NCI-H2029 (cell line): ENCODE measurements around the gene PRTFDC1.

Experiments used
- DNase-seq: peaks from one replicate; lab custom pipeline; 2025; lab: John Stamatoyannopoulos, UW

PRTFDC1 gene

DNA sequence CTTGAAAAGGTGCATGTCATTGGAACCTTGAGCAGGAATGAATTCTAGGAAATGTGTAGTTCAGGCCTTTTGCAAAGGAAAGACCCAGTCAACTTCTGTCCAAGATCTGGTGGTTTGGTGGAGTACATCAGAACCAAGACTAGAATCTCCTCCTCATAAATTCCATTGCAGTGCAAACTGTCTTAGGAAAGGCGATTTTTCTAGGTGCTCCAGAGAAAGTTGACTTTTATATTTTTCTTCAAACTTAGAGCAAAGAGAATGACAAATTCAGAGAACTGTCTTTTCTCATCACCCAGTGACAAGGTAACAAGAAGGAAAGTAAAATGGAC, 50.0 kb downstream of the PRTFDC1 start:
- no peak for DNase-seq

DNA sequence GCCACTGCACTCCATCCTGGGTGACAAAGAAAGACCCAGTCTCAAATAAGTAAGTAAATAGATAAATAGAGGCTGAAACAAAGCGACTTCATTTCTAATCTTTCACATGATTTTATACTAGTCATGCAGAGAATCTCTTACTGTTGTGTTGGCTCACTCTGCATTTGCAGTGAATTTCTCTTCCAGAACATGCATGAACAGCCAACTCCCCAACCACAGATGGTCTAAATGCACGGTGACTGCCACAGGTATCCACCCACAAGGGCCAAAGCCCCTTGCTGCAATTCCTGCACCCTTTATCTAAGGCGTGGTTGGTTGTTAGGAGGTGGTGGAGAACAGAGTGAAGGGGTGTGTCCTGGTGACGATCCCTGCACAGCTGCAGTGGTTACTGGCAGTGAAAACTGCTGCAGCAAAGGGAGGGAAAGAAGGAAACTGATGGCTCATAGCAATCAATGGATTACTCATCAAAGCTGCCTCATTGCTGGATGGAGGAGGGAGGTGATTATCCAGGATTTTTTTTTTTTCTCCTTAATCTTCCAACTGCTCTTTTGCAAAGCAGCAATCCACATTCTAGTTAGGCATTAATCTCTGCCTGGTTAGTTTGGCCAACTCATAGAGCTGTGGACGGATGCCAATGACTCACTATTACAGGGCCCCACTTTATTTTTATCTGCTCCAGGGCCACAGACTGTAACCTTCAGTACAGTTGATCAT, 50.6 kb downstream of the PRTFDC1 start:
- no peak for DNase-seq

DNA sequence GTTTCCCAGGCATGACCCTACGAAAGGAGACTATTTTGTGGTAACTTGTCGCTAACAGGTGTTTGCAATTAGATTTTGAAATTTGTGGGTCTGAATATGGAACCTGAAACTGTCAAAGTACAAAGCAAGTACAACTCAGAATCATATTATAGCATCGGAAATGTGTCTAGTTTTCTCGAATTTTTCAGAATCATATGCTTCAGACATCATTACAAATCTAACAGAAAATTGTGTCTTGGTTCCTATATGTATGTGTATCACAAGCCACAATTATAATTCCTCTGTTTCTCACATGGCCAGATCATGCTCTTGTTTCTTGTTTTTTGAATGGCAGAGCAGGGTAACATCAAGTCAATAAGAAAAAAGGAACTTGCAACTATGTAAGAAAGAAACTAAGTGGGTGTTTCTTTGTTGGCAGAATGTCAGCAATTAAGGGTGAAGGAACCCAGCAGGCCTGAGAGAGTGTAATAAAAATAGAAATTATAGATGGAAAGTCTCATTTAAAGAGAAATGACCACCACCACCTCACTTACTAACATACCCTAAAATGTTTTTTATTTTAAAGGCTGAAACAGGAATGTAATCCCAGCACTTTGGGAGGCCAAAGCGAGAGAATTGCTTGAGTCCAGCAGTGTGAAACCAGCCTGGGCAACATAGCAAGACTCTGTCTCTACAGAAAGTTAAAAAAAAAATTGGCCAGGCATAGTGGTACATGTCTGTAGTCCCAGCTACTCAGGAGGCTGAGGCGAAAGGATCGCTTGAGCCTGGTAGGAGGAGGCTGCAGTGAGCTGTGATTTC, 51.3 kb downstream of the PRTFDC1 start:
- DNase-seq = no peak

DNA sequence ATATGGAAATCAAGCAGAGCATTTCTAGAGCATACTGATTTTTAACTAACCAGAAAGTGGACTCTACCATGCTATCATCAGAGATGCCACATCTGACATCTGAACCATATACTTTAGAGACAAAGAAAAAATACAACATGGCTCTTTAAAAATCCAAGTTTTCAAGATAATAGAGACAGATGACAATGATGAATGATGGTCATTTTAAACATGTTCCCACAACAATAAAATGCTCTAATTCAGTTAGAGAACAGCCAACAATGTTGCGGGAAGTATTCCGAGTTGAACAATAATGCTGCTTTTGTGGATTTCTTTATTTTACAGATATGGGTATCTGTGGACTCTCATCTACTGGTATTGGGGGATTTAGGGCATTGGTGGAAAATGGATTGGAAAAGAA, 52.8 kb downstream of the PRTFDC1 start:
- no peak for DNase-seq

DNA sequence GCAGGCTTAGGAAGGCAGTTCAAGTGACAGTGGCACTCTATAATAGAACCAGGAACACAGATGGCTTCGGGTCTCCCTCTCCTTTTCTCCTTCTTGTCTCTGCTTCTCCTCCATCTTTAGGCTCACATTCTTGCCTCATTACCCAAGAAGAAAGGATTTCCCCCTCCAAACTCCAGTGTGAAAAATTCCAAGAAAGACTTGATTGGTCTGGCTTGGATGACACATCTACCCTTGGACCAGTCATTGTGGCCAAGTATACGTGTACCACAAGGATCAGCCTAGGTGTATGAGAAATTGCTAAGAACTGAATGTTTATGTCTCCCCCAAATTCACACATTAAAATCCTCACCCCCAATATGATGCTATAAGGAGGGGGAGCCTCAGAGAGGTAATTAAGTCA, 53.9 kb downstream of the PRTFDC1 start:
- no peak for DNase-seq

DNA sequence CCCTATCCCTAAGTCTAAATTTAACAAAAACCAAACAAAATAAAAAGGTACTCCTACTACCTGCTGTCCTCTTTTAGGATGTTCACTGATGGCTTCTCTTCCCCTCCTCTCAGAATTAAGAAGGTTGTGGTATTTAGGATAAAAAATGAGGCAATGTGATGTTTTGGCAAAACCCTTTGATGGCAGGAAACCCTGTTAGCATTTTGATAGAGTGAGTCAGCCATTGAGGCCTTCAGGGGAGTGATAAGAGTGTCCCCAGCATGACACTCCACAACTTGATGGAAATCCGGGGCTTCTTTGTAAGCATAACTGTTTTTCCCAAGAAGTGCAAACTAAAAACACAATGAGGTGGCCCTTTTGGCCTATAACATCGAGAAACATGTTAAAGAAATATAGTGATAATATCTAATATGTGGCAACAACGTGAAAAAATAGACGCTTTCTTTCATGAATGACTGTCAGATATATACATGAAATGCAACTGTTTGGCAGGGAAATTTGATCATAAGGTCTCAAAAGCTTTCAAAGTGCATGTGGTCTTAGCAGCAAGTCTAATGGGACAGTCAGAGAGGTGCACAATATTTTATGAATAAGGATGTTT, 55.0 kb downstream of the PRTFDC1 start:
- no peak for DNase-seq

DNA sequence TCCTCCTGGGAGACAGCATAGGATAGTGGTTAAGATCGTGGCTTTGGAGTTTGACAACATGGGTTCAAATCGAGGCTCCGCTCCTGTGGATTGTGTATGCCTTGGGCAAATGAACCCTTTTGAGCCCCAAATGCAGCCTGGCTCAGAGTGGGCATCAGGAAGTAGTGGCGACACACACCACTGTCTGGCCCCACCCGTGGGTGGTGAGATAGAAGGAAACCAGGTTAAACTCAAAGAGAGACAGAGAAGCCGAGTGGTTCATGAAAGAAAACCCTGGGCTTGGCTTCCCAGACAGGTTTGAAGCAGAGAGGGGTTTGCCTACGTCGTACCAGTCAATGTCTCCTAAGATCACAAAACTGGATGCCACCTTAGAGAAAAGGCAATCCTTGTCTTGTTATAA, 57.7 kb downstream of the PRTFDC1 start:
- no peak for DNase-seq

DNA sequence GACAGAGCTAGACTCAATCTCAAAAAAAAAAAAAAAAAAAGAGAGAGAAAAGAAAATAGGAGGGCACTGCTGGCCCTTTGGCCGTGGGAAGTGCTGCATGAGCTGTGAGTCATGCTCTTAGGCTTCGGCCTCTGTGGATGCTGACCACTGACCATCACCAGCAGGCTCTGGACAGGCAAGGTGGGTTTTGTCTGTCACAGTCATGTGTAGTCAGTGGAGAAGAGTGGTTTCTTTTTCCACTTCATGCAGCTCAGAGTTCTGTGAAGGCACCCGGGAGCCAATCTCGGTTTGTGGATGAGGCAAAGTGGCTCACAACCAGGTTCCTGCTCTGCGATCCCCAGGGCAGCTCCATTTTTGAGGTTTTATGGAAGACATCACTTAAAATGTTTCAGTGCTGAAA, 58.1 kb downstream of the PRTFDC1 start:
- DNase-seq = no peak

DNA sequence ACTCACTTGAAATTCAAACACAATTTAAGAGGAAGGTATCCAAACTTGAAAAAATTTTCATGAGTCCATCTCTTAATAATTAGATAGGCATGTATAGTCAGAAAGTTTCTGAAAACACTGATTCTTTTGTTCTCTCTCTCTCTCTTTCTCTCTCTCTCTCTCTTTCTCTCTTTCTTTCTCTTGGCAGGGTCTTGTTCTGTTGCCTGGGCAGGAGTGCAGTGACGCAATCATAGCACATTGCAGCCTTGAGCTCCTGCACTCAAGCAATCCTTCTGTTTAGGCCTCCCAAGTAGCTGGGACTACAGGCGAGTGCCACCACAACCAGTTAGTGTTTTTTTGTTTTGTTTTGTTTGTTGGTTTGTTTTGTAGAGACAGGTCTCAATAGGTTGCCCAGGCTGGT, 59.3 kb downstream of the PRTFDC1 start:
- DNase-seq = no peak

DNA sequence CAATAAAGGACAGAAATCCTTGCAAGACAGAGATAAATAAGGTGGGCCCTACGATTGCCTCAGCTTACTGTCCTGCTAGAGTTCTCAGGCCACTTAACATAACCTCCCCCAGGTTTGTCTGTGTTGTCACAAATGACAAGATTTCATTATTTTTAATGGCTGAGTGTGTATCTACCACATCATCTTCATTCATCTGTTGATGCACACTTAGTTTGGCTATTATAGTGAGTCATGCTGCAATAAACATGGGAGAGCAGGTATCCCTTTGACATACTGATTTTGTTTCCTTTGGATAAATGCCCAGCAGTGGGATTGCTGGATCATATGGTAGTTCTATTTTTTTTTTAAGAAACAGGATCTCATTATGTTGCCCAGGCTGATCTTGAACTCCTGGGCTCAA, 60.6 kb downstream of the PRTFDC1 start:
- DNase-seq = peak; percentile 39

DNA sequence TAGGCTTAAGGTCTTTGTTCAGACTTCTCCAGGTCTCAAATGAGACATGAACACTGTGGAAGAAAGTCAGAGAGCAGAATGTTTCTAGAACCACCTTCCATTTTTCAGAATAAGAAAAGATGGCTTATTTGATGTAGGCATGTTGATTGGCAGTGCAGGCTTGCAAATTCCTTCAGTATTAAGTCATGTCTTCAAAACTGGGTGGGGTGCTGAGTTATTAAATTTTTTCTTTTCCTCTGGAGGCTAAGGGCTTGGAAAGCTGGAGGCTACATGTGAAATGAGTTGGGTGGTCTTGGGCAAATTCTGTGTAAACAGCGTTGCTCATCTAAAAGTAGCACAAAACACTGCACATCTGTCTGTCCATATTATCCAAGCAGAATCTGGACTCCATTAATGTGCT, 62.8 kb downstream of the PRTFDC1 start:
- no peak for DNase-seq

DNA sequence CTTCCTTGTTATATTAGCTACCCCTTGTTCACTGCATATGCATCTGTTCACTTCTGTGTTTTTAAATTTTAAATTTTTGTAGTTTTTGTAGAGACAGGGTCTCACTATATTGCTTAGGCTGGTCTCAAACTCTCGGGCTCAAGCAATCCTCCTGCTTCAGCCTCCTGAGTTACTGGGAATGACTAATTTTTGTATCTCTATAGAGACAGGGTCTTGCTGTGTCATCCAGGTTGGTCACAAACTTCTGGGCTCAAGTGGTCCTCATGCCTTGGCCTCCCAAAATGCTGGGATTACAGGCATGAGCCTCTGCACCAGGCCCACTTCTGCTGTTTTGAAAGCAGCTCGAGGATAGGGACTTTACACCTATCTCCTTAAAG, 64.6 kb downstream of the PRTFDC1 start:
- DNase-seq = no peak

DNA sequence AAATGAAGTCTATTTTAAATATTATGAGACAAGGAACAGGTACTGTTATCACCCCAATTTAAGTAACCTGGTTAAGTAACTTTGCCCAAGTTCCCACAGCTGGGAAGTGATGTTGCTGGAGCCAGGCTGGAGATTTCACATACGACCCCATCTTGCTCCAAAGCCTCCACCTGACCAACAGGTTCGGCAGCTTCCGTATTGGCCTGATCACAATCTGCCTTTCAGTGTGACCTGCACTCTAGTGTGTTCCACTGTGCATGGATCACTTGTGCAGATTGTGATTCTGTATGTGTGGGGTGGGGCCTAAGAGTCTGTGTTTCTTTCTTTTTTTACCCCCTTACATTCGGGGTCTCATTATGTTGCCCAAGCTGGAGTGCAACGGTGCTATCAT, 66.1 kb downstream of the PRTFDC1 start:
- no peak for DNase-seq

DNA sequence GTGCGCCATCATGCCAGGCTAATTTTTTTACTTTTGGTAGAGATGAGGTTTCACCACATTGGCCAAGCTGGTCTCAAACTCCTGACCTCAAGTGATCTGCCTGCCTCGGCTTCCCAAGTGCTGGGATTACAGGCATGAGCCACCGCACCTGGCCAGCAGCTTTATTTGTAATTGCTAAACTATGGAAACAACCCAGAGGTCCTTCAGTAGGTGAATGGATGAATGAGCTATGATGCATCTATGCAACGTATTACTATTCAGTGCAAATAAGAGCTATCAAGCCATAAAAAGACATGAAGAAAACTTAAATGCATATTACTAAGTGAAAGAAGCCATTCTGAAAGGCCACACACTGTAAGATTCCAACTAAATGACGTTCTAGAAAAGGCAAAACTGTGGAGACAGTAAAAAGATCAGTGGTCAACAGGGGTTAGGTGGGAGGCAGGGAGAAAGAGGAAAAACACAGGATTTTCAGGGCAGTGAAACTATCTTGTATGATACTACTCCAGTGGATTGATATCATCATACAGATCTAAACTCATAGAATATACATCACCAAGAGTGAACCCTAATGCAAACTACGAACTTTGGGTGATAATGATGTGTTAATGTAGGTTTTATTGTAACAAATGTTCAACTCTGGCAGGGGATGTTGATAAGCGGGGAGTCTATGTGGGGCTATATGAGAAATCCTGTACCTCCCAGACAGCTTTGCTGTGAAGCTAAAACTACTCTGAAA, 66.7 kb downstream of the PRTFDC1 start:
- no peak for DNase-seq

DNA sequence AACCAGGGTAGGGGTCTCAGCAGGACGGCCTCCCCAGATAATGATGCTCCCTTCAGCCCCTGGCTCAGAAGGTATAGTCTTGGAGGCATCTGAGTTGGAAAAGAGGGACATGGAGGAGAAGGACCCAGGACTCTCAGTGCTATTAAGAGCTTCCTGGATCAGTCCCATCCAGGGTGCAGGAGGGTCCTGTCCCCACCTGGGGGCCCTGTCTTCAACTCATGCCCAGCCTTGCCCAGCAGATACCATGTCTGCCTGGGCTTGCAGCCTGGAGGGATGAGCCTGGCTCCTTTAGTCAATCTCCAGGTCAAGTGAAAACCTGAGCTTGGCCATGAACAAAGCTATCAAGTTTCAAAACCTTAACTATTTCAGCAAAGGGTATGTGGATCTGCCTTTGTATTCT, 67.6 kb downstream of the PRTFDC1 start:
- DNase-seq = no peak

DNA sequence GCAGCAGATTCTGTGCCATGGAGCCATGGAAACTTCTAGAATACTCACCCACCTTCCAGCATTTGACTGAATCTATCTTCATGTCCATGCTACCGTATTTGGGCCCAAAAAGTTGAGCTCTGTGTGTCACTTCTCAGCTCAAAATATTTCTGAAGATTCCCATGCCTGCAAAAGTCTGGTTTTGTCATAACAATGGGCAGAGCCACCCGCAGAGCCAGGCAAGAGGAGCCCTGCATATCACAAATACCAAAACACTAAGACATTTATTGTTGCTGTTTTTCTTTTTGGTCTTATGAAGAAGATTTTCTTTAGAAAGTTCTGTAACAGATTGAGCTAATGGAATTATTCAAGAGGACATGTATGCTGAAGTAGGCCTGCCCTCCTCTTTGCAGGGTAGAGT, 68.1 kb downstream of the PRTFDC1 start:
- DNase-seq = no peak

DNA sequence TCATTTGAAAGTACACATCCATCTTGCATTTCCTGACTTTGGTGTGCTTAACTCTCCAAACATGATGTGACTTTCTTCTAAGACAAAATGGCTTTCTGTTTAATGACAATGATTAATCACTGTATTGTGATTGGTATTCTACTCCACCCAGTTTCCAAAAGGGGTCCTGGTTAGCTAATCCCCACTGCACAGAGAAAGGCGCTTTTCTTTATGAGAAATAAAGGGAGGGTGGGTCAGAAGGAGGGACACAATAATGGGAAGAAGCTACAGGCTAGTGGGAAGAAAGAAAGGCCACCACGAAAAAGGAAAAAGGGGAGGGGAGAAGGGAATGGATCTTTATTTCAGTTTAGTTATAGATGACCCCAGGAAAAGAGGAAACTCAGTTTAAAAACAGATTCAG, 69.2 kb downstream of the PRTFDC1 start:
- DNase-seq = no peak

DNA sequence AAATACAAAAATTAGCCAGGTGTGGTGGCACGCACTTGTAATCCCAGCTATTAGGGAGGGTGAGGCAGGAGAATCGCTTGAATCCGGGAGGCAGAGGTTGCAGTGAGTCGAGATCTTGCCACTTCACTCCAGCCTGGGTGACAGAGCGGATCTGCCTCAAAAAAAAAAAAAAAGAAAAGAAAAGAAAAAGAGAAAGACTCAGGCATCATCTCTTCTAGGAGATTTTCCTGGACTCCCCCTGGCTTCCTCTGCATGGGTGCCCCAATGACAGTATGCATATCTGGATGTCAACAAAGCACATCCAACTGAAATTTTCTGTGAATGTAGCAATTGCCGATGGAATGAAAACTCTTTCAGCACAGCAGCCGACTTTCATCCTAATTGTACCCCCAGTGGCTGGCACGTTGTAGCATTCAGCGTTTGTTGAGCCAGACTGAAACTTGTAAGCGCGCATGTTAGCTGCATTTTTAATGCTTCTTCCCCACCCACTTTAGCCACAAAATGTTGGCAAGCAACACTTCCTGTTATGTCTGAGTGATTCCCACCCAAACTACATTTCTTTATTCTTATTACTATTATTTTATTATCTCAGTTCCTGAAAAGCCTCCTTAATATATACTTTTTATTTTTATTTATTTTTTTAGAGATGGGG, 70.2 kb downstream of the PRTFDC1 start:
- no peak for DNase-seq

DNA sequence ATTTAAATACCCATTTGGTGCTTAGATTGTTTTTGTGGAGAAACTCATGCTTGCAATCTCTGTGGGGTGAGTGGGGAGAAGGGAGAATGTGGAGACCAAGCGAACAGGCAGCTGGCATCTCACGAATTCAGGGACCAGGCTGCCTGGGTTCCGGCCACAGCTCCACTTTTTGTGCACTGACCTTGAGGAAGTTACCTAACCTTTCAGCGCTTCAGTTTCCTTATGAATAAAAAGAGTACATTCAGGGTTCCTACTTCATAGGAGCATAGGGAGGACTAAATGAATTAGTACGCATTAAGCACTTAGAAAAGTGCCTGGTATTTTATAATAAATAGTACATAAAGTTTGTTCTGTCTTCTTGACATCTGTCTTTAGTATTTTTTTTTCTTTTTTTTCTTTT, 72.5 kb downstream of the PRTFDC1 start:
- DNase-seq = no peak

DNA sequence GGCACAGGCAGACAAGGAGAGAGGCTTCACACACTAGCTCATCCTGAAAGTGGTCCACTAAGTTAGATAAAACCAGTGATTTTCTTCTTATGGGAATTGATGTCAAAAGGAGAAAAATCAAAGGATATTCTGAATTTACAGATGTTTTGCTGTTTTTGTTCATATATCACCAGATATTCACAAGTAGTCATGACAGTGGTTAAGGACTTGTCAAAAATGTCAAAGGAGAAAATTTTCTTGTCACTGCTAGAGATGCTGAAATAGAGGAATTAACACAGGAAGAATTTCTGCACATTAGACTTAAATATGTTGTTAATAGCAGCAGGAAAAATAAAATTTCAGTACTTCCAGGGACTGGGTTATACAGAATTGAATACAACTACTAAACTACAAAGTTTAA, 78.3 kb downstream of the PRTFDC1 start:
- DNase-seq = no peak

DNA sequence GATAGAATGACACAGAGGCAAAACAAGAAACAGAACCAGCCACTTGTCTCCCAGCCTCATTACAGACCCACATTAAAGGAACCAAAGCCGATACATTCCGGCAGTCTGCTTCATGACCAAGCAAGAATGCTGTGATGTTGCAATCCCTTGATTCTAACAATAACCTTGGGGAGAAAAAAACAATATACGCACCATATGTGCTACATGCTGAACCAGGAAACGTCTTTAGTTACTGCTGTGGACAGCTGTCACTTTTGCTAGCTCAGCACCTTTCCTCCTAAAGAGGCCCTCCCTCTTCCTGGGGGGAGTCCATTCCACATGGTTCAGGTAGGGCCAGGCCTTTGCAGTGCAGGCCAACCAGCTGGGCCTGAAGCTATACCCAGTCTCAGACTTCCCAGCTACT, 79.1 kb downstream of the PRTFDC1 start:
- no peak for DNase-seq

DNA sequence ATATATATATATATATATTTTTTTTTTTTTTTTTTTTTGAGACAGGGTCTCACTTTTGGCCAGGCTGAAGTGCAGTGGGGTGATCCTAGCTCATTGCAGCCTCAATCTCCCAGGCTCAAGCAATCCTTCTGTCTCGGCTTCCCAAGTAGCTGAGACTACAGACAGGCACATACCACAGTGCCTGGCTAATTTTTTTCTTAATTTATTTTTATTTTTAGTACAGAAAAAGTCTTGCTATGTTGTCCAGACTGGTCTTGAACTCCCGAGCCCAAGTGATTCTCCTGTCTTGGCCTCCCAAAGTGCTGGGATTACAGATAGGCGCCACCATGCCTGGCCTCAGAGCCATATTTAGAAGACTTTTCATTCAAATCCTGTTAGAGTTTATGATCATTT, 79.6 kb downstream of the PRTFDC1 start:
- DNase-seq = no peak
